ENCODE data around the gene LLCFC1.

- TF ChIP-seq CTCF (conservative IDR thresholded peaks at IDR 0.05; ENCODE audit: low read depth, low read length): no peak
- no peak for TF ChIP-seq EZH2 (IDR thresholded peaks at IDR 0.05; ENCODE audit: borderline replicate concordance, low read depth, low read length, poor library complexity, severe bottlenecking)
Measured at GRCh38 chr7:142913051-142913450, 26.2 kb upstream of the LLCFC1 start.
